ENCODE data around the gene COQ8A. TPM values are rescaled to one million over a fixed set of nuclear protein-coding genes. Genes with fewer than 3 reads are reported as not detected.

COQ8A gene
- total and polyA plus RNA-seq, 2 experiments from 2014 or later: 8.3 to 8.7 TPM

- Histone ChIP-seq H3K27me3 (replicated peaks; ENCODE audit: insufficient read depth) (no peaks in the 10 kb centered on the region), H3K9me2 (ENCODE audit: insufficient read depth) (no peaks in the 10 kb centered on the region), H3K4me1 (ENCODE audit: insufficient read depth) (no peaks in the 10 kb centered on the region), H3K9ac (no peak overlapping the region), H3K4me2 (ENCODE audit: unreplicated experiment) (no peak overlapping the region), H3K9me3 (ENCODE audit: low read depth) (no peaks in the 10 kb centered on the region), H4K20me1 (ENCODE audit: insufficient read depth) (no peaks in the 10 kb centered on the region), H3F3A (ENCODE audit: insufficient read depth) (no peaks in the 10 kb centered on the region), H2AFZ (no peak overlapping the region), H3K79me2 (ENCODE audit: insufficient read depth) (no peaks in the 10 kb centered on the region), H3K27ac (no peak overlapping the region), H3K4me3 (no peak overlapping the region), H3K36me3 (ENCODE audit: low read depth) (0 out of 2 replicates have a peak, but pooled peaks cover 8% of the 10 kb centered on the region)
- no peak for DNase-seq
- TF ChIP-seq EZH2 (IDR thresholded peaks at IDR 0.05; ENCODE audit: insufficient read depth, poor library complexity, severe bottlenecking) (no peak), EZH2phosphoT487 (IDR thresholded peaks at IDR 0.05; ENCODE audit: insufficient read depth, low read depth) (no peak)
- in situ Hi-C loops (cut with MboI): no loop called here
- 85% methylated on average over 12 of the region's 12 CpGs for WGBS, 2 experiments (ENCODE audit: low coverage in 1 of 2, low lambda C conversion rate in 2 of 2, missing lambda C conversion rate in 2 of 2)
Measured at GRCh38 chr1:226989085-226989920, 49.2 kb downstream of the COQ8A start.

- Histone ChIP-seq H3K4me2 (ENCODE audit: unreplicated experiment) (no peak overlapping the region), H2AFZ (no peak overlapping the region), H3K79me2 (ENCODE audit: insufficient read depth) (no peaks in the 10 kb centered on the region), H3K4me1 (ENCODE audit: insufficient read depth) (no peaks in the 10 kb centered on the region), H3K36me3 (ENCODE audit: low read depth) (0 out of 2 replicates have a peak, but pooled peaks cover 8% of the 10 kb centered on the region), H3K9me2 (ENCODE audit: insufficient read depth) (no peaks in the 10 kb centered on the region), H3K9ac (no peak overlapping the region), H3K4me3 (no peak overlapping the region), H3K27ac (no peak overlapping the region), H4K20me1 (ENCODE audit: insufficient read depth) (no peaks in the 10 kb centered on the region), H3F3A (ENCODE audit: insufficient read depth) (no peaks in the 10 kb centered on the region), H3K9me3 (ENCODE audit: low read depth) (no peaks in the 10 kb centered on the region), H3K27me3 (replicated peaks; ENCODE audit: insufficient read depth) (no peaks in the 10 kb centered on the region)
- WGBS, 2 experiments (ENCODE audit: low coverage in 1 of 2, low lambda C conversion rate in 2 of 2, missing lambda C conversion rate in 2 of 2): 96 to 98% methylated on average over 10 of the region's 10 CpGs
- no peak for DNase-seq
- TF ChIP-seq EZH2phosphoT487 (IDR thresholded peaks at IDR 0.05; ENCODE audit: insufficient read depth, low read depth): no peak
- TF ChIP-seq EZH2 (IDR thresholded peaks at IDR 0.05; ENCODE audit: insufficient read depth, poor library complexity, severe bottlenecking): no peak
- in situ Hi-C loops (cut with MboI): no loop called here
Measured at GRCh38 chr1:226990133-226990716, 50.1 kb downstream of the COQ8A start.

DNA sequence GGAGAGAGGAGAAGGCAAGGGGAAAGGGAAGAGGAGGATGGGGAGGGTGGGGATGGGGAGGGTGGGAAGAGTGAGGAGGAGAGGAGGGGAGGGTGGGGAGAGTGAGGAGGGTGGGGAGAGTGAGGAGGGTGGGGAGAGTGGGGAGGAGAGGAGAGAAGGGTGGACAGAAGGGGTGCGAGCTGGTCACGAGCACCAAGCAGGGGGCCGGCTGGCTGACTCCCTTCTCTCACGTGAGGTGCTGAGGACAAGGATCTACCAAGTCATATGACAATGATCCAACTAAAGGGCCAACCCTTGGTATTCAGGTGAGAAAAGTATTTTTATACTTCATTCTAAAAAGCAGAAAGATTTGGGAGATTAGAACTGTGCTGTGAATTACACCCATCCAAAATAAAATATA, 51.8 kb downstream of the COQ8A start:
- no peaks in the 10 kb centered on the region for H3F3A ChIP-seq (ENCODE audit: insufficient read depth)
- in situ Hi-C loops (cut with MboI): no loop called here
- 0 out of 2 replicates have a peak, but pooled peaks cover 8% of the 10 kb centered on the region for H3K36me3 ChIP-seq (ENCODE audit: low read depth)
- 88 to 90% methylated on average over 2 to 4 of the region's 4 CpGs for WGBS, 2 experiments (ENCODE audit: low coverage in 1 of 2, low lambda C conversion rate in 2 of 2, missing lambda C conversion rate in 2 of 2)
- no peak overlapping the region for H3K4me3 ChIP-seq
- H3K9ac ChIP-seq: no peak overlapping the region
- no peak overlapping the region for H3K4me2 ChIP-seq (ENCODE audit: unreplicated experiment)
- H3K4me1 ChIP-seq (ENCODE audit: insufficient read depth): no peaks in the 10 kb centered on the region
- no peaks in the 10 kb centered on the region for H3K9me3 ChIP-seq (ENCODE audit: low read depth)
- H3K27me3 ChIP-seq (replicated peaks; ENCODE audit: insufficient read depth): no peaks in the 10 kb centered on the region
- TF ChIP-seq EZH2 (IDR thresholded peaks at IDR 0.05; ENCODE audit: insufficient read depth, poor library complexity, severe bottlenecking): no peak
- TF ChIP-seq EZH2phosphoT487 (IDR thresholded peaks at IDR 0.05; ENCODE audit: insufficient read depth, low read depth): no peak
- no peaks in the 10 kb centered on the region for H4K20me1 ChIP-seq (ENCODE audit: insufficient read depth)
- H3K27ac ChIP-seq: no peak overlapping the region
- no peak for DNase-seq
- H3K79me2 ChIP-seq (ENCODE audit: insufficient read depth): no peaks in the 10 kb centered on the region
- H3K9me2 ChIP-seq (ENCODE audit: insufficient read depth): no peaks in the 10 kb centered on the region
- H2AFZ ChIP-seq: no peak overlapping the region

GRCh38 chr1:226993814-226994585, 53.9 kb downstream of the COQ8A start:
- no peak overlapping the region for H2AFZ ChIP-seq
- peaks cover 15% of the 10 kb centered on the region; the same call in 1 of the 2 replicates for H3K36me3 ChIP-seq (ENCODE audit: low read depth)
- no peaks in the 10 kb centered on the region for H3K9me3 ChIP-seq (ENCODE audit: low read depth)
- H3K79me2 ChIP-seq (ENCODE audit: insufficient read depth): no peaks in the 10 kb centered on the region
- DNase-seq: no peak
- 78 to 80% methylated on average over 22 of the region's 22 CpGs for WGBS, 2 experiments (ENCODE audit: low coverage in 1 of 2, low lambda C conversion rate in 2 of 2, missing lambda C conversion rate in 2 of 2)
- H3K9ac ChIP-seq: no peak overlapping the region
- H3K4me2 ChIP-seq (ENCODE audit: unreplicated experiment): no peak overlapping the region
- no peak for TF ChIP-seq EZH2phosphoT487 (IDR thresholded peaks at IDR 0.05; ENCODE audit: insufficient read depth, low read depth)
- TF ChIP-seq EZH2 (IDR thresholded peaks at IDR 0.05; ENCODE audit: insufficient read depth, poor library complexity, severe bottlenecking): no peak
- no peak overlapping the region for H3K27ac ChIP-seq
- H4K20me1 ChIP-seq (ENCODE audit: insufficient read depth): no peaks in the 10 kb centered on the region
- no peaks in the 10 kb centered on the region for H3F3A ChIP-seq (ENCODE audit: insufficient read depth)
- H3K9me2 ChIP-seq (ENCODE audit: insufficient read depth): no peaks in the 10 kb centered on the region
- no peaks in the 10 kb centered on the region for H3K27me3 ChIP-seq (replicated peaks; ENCODE audit: insufficient read depth)
- in situ Hi-C loops (cut with MboI): no loop called here
- H3K4me1 ChIP-seq (ENCODE audit: insufficient read depth): no peaks in the 10 kb centered on the region
- H3K4me3 ChIP-seq: no peak overlapping the region
